B cell (primary cell): ENCODE measurements around the gene FZD10.

Experiments
- EZH2 ChIP-seq: IDR thresholded peaks from 2 replicates; pipeline ENCODE4 v1.6.1; 2012; ENCODE audit warnings: borderline replicate concordance, low read depth, mild to moderate bottlenecking, moderate library complexity, low read length; ENCODE audit not compliant: insufficient read depth, poor library complexity, severe bottlenecking
- TF ChIP-seq, protein P1 (sequence below): fragments of 200-600 bp; IDR thresholded peaks from one replicate; pipeline ENCODE4 v1.8.0; 2022; ENCODE audit warnings: antibody characterized with exemption, mild to moderate bottlenecking

DNA sequence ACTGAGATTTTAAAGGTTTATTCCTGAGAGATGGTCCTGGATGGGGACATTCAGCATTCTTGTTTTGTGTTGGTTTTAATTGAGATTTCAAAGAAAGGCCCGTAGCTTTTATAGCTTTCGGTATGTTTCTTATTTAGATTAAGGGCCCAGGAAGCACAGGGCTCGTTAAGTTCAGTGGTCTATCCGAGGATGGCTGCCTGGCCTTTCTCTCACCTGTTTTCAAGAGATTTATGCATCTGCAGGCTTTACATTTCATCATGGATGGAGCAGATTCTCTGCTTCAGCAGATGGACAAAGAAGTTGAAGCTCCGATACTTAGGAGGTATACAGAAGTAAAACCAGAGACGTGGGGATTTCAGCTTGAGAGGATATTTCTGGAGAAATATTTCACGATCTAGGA, 16.0 kb downstream of the FZD10 start:
- TF ChIP-seq, protein P1, sequence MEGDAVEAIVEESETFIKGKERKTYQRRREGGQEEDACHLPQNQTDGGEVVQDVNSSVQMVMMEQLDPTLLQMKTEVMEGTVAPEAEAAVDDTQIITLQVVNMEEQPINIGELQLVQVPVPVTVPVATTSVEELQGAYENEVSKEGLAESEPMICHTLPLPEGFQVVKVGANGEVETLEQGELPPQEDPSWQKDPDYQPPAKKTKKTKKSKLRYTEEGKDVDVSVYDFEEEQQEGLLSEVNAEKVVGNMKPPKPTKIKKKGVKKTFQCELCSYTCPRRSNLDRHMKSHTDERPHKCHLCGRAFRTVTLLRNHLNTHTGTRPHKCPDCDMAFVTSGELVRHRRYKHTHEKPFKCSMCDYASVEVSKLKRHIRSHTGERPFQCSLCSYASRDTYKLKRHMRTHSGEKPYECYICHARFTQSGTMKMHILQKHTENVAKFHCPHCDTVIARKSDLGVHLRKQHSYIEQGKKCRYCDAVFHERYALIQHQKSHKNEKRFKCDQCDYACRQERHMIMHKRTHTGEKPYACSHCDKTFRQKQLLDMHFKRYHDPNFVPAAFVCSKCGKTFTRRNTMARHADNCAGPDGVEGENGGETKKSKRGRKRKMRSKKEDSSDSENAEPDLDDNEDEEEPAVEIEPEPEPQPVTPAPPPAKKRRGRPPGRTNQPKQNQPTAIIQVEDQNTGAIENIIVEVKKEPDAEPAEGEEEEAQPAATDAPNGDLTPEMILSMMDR: no peak
- TF ChIP-seq EZH2: no peak
